ENCODE measurements around the gene EMC10.

EMC10 gene

DNA sequence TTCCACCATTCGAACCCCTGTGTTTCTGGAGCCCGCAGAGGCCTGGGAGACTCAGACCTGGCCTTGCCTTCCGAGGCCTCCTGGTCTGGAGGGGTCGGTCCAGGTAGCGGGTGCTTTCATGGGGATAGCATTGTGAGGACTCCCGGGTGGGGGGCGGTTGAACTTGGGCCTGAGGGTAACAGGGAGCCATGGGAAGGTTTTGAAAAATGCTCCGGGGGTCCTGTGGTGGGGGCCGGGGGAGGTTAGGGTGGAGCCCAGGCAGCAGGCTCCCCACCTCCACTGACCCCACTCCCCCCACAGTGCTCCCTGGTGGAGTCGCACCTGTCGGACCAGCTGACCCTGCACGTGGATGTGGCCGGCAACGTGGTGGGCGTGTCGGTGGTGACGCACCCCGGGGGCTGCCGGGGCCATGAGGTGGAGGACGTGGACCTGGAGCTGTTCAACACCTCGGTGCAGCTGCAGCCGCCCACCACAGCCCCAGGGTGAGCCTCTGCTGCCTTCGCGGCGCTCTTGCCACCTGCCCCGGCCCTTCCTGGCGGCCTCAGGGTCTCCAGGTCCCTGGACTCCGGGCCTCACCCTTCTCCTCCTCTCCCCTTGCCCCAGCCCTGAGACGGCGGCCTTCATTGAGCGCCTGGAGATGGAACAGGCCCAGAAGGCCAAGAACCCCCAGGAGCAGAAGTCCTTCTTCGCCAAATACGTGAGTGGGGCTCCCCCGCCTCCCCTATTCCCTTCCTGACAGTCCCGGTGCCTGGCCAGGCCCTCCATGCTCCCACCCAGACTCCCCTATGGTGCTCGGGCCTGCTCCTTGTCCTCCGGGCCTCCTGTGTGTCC is 4.2 kb downstream of the EMC10 start:
- H3K36me3 ChIP-seq (ENCODE audit: control insufficient read depth, low read length) = peaks cover 70% of the 10 kb centered on the region
- TF ChIP-seq CTCF (IDR thresholded peaks at IDR 0.05; ENCODE audit: low read depth, low read length, poor library complexity, severe bottlenecking) = no peak
- no peak for TF ChIP-seq EZH2phosphoT487 (IDR thresholded peaks at IDR 0.05; ENCODE audit: borderline replicate concordance, low read length)

DNA sequence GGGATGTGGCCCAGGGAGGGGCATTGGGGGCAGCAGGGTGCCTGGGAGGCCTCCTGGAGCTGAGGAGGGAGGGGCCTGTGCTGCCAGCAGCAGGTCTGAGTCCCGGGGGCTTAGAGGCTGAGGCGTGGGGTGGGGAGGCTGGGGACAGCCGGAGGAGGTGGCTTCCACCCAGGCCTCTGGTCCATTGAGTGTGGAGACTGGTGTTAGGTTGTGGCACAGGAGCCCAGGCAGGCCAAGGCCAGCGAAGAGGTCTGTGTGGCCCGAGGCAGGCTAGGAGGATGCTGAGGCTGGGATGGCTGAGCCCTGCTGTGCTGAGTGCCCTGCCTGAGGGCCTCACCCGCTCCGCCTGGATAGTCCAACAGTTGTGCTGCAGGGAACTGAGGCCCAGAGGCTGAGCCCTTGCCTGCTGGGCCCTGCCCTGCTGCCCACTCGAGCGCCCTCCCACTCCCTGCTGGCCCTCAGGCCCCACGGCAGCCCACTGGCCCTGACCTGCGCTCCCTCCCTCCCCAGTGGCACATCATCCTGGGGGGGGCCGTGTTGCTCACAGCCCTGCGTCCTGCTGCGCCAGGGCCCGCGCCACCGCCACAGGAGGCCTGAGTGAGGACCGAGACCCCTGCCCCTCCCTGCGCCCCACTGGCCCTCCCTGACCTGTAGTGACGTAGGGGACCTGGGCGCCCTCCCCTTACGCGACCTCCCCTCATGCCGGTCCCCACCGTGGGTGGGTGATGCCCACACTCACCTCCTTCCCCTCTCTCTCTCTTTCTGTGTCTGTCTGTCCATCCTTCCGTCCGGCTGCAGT is 5.2 kb downstream of the EMC10 start:
- H3K4me1 ChIP-seq (ENCODE audit: control insufficient read depth, low read length) = peaks cover 10% of the 10 kb centered on the region
- H3K27ac ChIP-seq (ENCODE audit: low read depth, low read length) = no peak overlapping the region
- H3F3A ChIP-seq (ENCODE audit: control insufficient read depth, insufficient read depth) = no peaks in the 10 kb centered on the region
- H3K9me3 ChIP-seq (ENCODE audit: control insufficient read depth, insufficient read depth, low read length) = peaks cover 11% of the 10 kb centered on the region; the same call in 1 of the 2 replicates
- no peak overlapping the region for H3K4me2 ChIP-seq (ENCODE audit: low read length)
- H3K9me2 ChIP-seq (replicated peaks; ENCODE audit: control insufficient read depth, low read length) = no peaks in the 10 kb centered on the region
- peaks cover 70% of the 10 kb centered on the region for H3K36me3 ChIP-seq (ENCODE audit: control insufficient read depth, low read length)
- H4K20me1 ChIP-seq (ENCODE audit: control insufficient read depth, insufficient read depth, low read depth, low read length) = peaks cover 11% of the 10 kb centered on the region
- H3K79me2 ChIP-seq (ENCODE audit: control insufficient read depth, low read length) = peaks cover 37% of the 10 kb centered on the region
- no peaks in the 10 kb centered on the region for H3K27me3 ChIP-seq (ENCODE audit: control insufficient read depth, low read length)
- no peak overlapping the region for H3K4me3 ChIP-seq (ENCODE audit: low read length)
- TF ChIP-seq CTCF (IDR thresholded peaks at IDR 0.05; ENCODE audit: low read depth, low read length, poor library complexity, severe bottlenecking) (no peak), EZH2phosphoT487 (IDR thresholded peaks at IDR 0.05; ENCODE audit: borderline replicate concordance, low read length) (no peak)

More for the DNA sequence above, 4.2 kb downstream of the EMC10 start:
- peaks cover 40% of the 10 kb centered on the region for H3K79me2 ChIP-seq (ENCODE audit: control insufficient read depth, low read length)
- no peak overlapping the region for H3K27ac ChIP-seq (ENCODE audit: low read depth, low read length)
- no peaks in the 10 kb centered on the region for H3F3A ChIP-seq (ENCODE audit: control insufficient read depth, insufficient read depth)
- H3K9me2 ChIP-seq (replicated peaks; ENCODE audit: control insufficient read depth, low read length) = no peaks in the 10 kb centered on the region
- peaks cover 10% of the 10 kb centered on the region for H3K4me1 ChIP-seq (ENCODE audit: control insufficient read depth, low read length)
- H3K4me2 ChIP-seq (ENCODE audit: low read length) = no peak overlapping the region
- peaks cover 5% of the 10 kb centered on the region; the same call in 1 of the 2 replicates for H3K9me3 ChIP-seq (ENCODE audit: control insufficient read depth, insufficient read depth, low read length)
- peaks cover 11% of the 10 kb centered on the region for H4K20me1 ChIP-seq (ENCODE audit: control insufficient read depth, insufficient read depth, low read depth, low read length)
- no peaks in the 10 kb centered on the region for H3K27me3 ChIP-seq (ENCODE audit: control insufficient read depth, low read length)
- H3K4me3 ChIP-seq (ENCODE audit: low read length) = no peak overlapping the region

DNA sequence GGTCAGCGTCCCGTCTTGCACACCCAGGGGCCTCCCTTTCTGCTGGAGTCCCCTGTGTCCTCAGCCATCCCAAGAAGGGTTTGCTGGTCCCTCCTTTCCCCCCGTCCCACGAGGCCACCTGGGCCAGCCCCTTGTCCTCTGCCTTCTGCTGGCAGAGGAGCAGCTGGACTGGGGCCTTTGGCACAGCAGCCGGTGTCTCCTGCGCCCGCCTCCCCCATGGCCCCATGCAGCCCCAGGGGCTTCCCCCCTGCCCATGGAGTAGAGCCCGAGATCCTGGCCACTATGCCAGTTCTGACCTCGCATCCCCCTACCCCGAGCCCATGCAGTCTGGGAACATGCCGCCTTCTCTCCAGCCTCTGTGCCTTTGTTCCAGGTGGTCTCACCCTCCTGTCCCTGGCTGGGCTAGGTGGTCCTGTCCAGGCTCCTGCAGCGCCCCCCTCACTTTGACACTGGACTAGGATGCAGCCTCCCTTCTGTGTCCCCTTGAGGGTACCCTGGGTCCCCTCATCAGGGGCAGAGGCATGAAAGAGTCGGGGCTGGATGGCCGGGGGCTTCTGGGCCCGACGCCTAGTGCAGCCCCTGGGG is 6.1 kb downstream of the EMC10 start:
- Histone ChIP-seq H3K4me3 (ENCODE audit: low read length) (no peak overlapping the region), H3K36me3 (ENCODE audit: control insufficient read depth, low read length) (peaks cover 69% of the 10 kb centered on the region), H3K79me2 (ENCODE audit: control insufficient read depth, low read length) (peaks cover 29% of the 10 kb centered on the region), H3K9me3 (ENCODE audit: control insufficient read depth, insufficient read depth, low read length) (peaks cover 14% of the 10 kb centered on the region; the same call in 1 of the 2 replicates), H3K27ac (ENCODE audit: low read depth, low read length) (no peak overlapping the region), H4K20me1 (ENCODE audit: control insufficient read depth, insufficient read depth, low read depth, low read length) (peaks cover 7% of the 10 kb centered on the region), H3K4me2 (ENCODE audit: low read length) (no peak overlapping the region), H3K27me3 (ENCODE audit: control insufficient read depth, low read length) (no peaks in the 10 kb centered on the region), H3K4me1 (ENCODE audit: control insufficient read depth, low read length) (peaks cover 10% of the 10 kb centered on the region), H3F3A (ENCODE audit: control insufficient read depth, insufficient read depth) (no peaks in the 10 kb centered on the region), H3K9me2 (replicated peaks; ENCODE audit: control insufficient read depth, low read length) (no peaks in the 10 kb centered on the region)
- TF ChIP-seq EZH2phosphoT487 (IDR thresholded peaks at IDR 0.05; ENCODE audit: borderline replicate concordance, low read length) (no peak), CTCF (IDR thresholded peaks at IDR 0.05; ENCODE audit: low read depth, low read length, poor library complexity, severe bottlenecking) (no peak)
